GM19397 (cell line): ENCODE results near the gene DCLK1.

ENCODE experiments used
- ATAC-seq: cut with Tn5 transposase; IDR thresholded peaks from one replicate; pipeline ENCODE4 v1.9.1; 2021; ENCODE audit warnings: mild to moderate bottlenecking, moderate library complexity; ENCODE audit not compliant: unreplicated experiment

Gene DCLK1

GRCh38 chr13:35874704-35875103 lies 256.5 kb downstream of the DCLK1 start:
- ATAC-seq = no peak

GRCh38 chr13:35872369-35872768 lies 258.8 kb downstream of the DCLK1 start:
- no peak for ATAC-seq

GRCh38 chr13:35871561-35871960 lies 259.6 kb downstream of the DCLK1 start:
- no peak for ATAC-seq

- no peak for ATAC-seq
Observed at GRCh38 chr13:35866801-35867200, 264.4 kb downstream of the DCLK1 start.

- ATAC-seq = no peak
Observed at GRCh38 chr13:35865341-35866240, 265.6 kb downstream of the DCLK1 start.

- no peak for ATAC-seq
Observed at GRCh38 chr13:35860661-35861060, 270.5 kb downstream of the DCLK1 start.

- ATAC-seq = no peak
Observed at GRCh38 chr13:35859981-35860380, 271.2 kb downstream of the DCLK1 start.

DNA sequence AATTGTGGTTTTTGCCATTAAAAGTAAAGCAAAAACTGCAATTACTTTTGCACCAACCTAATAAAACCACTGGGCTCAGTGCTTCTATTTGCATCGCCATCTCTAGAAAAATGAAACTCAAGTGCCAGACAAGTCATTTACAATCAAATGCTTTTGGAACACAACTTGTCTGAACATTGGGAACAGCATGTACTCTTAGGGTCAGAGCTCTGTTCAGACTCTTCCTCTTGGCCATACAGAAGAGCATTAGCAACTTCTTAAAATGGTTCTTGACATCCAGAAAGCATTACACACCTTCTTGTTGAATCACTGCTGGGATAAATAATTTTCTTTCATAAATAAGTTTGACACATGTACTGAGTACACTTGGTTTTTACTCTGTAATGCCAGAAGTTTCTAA lies 272.5 kb downstream of the DCLK1 start:
- no peak for ATAC-seq

- ATAC-seq = no peak
Observed at GRCh38 chr13:35857769-35858168, 273.4 kb downstream of the DCLK1 start.

- no peak for ATAC-seq
Observed at GRCh38 chr13:35856721-35857364, 274.3 kb downstream of the DCLK1 start.

DNA sequence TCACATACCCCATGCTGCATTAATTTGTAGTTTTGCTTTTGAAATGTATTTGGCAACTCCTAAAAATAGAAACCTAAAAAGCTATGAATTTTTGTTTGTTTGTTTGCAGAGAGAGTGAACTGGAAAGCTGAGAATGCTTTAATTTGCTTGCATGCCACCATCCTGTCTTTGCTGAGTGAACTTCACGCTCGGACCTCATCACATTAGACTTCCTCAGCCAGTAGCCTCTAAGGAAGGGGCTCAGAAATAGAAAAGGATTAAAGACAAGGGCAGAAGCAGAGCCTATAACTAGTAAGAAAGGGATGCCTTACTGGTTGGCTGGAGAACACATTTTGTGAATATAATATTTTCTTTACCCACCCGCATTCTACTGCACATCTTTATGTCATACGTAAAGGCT lies 275.1 kb downstream of the DCLK1 start:
- ATAC-seq = no peak

DNA sequence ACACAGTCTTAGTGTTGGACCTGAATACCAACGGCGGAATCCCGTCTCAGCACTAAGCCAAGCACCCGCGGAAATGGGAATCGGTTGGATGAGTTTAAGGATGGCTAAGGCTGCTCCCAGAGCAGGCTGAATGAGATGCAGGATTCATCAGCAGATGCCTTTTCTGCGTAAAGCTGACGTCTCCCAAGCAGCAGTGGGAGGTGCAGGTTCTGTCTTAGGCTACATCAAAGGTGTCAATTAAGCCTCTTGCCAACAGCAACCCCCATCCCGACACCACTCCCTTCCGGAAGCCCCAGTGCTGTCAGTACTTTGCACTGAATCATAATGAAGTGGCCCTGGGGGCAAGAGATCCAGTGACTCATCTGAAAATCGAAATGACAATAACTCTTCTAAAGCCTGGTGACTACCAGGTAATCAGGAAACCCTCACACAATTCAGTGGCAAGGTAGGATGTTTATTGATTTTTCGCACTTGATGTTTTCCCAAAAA lies 275.6 kb downstream of the DCLK1 start:
- ATAC-seq = no peak

DNA sequence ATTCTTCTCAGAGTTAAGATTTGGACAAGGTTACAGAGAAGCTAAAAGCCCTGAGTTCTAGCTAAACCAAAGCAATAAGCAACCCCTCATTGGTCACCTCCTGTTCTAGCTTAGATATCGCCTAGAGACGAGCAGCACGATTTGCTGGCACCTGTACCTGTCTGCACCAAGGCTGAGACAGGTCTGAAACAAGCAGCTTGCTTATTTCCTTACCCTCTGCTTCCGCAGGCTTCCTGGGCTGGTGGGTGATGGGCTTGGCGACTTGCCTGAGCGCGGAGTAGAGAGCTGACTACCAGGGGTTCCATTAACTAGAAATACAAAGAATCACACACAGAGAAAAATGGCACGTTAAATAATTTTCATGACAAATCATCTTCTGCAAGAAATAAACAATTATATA lies 276.9 kb downstream of the DCLK1 start:
- ATAC-seq = no peak

GRCh38 chr13:35851881-35852280 lies 279.3 kb downstream of the DCLK1 start:
- ATAC-seq = no peak

DNA sequence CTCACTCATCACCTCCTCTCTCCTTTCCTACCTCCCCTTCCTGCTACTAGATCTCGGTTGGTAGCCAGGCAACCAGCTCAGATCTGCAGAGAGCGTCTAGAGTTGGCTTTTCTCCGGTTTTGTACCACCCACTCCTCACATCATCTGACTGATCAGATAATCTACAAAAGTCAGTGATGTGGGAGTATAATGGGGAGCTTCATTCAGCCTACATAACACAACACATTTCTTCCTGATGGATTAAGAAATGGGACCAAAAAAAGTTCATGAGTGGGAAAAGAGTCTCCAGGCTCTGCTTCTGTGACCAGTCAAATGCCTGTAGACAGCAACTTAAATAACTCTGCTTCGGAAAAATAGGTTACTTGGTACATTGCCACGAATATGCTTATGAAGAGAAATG lies 279.8 kb downstream of the DCLK1 start:
- no peak for ATAC-seq

- no peak for ATAC-seq
Observed at GRCh38 chr13:35850569-35850968, 280.6 kb downstream of the DCLK1 start.

GRCh38 chr13:35849256-35849644 lies 281.9 kb downstream of the DCLK1 start:
- ATAC-seq = no peak

- ATAC-seq = no peak
Observed at GRCh38 chr13:35848336-35849255, 282.6 kb downstream of the DCLK1 start.

- ATAC-seq = no peak
Observed at GRCh38 chr13:35843272-35843671, 287.9 kb downstream of the DCLK1 start.

- no peak for ATAC-seq
Observed at GRCh38 chr13:35841060-35841521, 290.1 kb downstream of the DCLK1 start.

GRCh38 chr13:35839806-35840205 lies 291.4 kb downstream of the DCLK1 start:
- no peak for ATAC-seq
